Hippocampal formation (tissue), 2 donors: ENCODE results near the gene EIF2S3.
"Not testable (repeated sequence)": the region's sequence is repeated elsewhere in the genome, so short reads cannot be mapped to it uniquely, and the experiment has no call there.

ENCODE experiments used
- DNase-seq, 2 donors: peaks; one replicate each; lab custom pipeline; 2025; lab: John Stamatoyannopoulos, UW

The EIF2S3 gene

DNA sequence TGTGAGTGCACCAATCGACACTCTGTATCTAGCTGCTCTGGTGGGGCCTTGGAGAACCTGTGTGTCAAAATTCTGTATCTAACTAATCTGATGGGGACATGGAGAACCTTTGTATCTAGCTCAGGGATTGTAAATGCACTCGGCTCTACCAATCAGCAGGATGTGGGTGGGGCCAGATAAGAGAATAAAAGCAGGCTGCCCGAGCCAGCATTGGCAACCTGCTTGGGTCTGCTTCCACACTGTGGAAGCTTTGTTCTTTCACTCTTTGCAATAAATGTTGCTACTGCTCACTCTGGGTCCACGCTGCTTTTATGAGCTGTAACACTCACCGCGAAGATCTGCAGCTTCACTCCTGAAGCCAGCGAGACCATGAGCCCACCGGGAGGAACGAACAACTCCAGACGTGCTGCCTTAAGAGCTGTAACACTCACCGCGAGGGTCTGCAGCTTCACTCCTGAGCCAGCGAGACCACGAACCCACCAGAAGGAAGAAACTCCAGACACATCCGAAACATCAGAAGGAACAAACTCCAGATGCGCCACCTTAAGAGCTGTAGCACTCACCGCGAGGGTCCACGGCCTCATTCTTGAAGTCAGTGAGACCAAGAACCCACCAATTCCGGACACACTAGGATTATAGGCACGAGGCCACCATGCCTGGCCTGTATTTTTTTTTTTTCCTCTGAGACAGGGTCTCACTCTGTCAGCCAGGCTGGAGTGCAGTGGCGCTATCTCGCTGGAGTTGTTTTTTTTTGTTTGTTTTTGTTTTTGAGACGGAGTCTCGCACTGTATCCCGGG, 4.0 kb upstream of the EIF2S3 start:
- DNase-seq, result not testable (repeated sequence)

DNA sequence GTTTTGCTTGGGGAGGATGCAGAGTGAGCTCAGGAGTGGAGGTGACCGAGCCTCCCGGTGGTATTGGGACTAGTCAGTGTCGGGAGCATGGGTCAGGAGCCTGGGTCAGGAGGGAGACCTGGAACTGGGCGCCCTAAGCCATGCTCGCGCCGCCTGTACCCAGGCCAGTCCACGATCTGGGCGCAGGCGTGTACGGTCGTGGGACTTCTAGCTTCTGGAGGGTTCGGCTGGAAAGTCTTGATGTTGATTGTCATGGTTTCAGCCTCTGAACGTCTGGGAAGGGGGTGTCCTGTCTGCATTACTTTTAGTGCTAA, 244 bp downstream of the EIF2S3 start:
- DNase-seq, result no peak

DNA sequence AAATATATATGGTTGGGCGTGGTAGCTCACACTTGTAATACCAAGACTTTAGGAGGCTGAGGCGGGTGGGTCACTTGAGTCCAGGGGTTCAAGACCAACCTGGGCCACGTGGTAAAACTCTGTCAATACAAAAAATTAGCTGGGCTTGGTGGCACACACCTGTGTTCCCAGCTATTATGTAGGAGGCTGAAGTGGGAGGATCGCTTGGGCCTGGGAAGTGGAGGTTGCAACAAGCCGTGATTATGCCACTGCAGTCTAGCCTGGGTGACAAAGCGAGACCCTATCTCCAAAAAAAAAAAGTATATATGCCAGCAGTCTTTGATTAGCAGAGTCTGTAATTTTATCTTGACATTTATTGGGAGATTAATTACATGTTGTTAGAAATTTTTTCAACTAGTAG, 8.7 kb downstream of the EIF2S3 start:
- no peak for DNase-seq

DNA sequence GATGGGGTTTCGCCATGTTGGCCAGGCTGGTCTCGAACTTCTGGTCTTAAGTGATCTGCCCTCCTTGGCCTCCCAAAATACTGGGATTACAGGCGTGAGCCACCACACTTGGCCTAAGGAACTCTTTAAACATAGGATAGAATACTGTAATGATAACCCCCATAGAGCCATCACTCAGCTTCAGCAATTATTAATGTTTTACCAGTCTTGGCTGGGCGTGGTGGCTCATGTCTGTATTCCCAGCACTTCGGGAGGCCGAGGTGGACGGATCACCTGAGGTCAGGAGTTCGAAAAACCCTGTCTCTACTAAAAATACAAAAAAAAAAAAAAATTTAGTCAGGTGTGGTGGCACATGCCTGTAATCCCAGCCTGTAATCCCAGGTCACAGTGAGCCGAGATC, 15.1 kb downstream of the EIF2S3 start:
- DNase-seq, result no peak

DNA sequence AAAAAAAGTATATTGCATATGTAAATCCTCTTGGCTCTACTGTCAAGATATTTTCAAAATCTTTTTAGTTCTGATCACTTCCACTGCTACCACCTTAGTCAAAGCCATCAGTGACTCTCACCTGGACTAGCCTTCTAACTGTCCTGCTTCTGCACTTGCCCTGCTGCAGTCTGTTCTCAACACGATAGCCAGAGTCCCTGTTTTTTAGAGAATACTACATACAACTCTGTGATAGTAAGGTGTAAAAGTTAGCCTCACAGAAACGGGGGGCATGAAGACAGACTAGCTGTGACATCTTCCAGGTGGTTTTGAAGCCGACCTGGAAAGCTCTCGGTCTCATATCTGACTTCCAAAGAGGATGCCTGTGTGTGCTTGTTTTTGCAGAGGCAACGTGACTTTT, 24.7 kb downstream of the EIF2S3 start:
- DNase-seq, result no peak

DNA sequence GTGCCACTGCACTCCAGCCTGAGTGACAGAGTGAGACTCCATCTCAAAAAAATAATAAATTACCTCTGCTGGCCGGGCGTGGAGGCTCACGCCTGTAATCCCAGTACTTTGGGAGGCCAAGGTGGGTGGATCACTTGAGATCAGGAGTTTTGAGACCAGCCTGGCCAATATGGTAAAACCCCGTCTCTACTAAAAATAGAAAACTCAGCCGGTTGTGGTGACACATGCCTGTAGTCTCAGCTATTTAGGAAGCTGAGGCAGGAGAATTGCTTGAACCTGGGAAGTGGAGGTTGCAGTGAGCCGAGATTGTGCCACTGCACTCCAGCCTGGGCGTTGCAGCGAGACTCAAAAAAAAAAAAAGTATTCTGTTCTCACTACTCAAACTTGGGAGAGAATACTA, 25.5 kb downstream of the EIF2S3 start:
- DNase-seq, result not testable (repeated sequence)

DNA sequence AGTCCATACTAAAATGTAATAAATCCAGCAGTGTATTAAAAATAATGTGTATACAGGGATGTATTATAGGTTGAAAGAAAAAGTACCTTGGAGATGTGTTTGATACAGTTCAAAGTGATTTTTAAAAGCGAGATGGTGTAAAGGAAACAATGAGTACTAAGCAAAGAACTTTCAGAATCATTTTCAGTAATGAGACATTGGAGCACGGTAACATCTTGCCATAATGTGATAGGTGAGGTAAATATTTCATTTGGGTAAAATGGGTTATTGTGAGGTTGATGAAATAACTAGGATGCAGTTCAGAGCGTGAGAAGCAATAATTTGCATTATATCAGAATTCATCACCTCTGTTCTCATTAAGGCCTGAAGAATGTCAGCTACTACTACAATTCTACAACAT, 25.9 kb downstream of the EIF2S3 start:
- no peak for DNase-seq

DNA sequence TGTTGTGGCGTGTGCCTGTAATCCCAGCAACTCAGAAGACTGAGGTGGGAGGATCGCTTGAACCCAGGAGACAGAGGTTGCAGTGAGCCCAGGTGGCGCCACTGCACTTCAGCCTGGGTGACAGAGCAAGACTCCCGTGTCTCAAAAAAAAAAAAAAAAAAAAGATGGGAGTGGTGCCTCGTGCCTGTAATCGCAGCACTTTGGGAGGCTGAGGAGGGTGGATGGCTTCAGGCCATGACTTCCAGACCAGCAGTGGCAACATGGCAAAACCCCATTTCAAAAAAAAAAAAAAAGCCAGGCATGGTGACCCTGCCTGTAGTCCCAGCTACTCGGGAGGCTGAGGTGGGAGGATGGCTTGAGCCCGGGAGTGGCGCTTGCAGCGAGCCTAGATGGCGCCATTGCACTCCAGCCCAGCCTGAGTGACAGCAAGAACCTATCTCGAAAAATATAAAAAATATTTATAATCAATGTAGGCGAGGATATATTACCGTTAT, 27.0 kb downstream of the EIF2S3 start:
- peak in 1 of 2 donors; percentile 5 for DNase-seq

DNA sequence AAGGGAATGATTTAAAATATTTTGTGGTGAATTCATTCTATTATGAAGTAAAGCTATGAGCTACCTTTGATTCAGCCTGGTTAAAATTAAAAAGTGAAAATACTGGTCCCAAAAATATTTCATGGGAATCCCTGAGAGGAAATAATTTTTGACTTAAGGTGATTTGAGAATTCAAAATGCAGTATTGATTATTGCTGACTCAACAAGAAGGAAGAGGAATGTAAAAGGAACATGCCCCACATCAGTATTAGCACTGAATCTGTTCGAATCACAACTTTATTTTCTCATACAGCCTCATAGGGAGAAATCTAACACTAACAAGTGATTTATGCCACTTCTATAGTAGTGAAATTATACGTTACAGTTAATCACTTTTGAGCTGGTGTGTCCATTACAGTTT, 27.7 kb downstream of the EIF2S3 start:
- DNase-seq, result no peak

DNA sequence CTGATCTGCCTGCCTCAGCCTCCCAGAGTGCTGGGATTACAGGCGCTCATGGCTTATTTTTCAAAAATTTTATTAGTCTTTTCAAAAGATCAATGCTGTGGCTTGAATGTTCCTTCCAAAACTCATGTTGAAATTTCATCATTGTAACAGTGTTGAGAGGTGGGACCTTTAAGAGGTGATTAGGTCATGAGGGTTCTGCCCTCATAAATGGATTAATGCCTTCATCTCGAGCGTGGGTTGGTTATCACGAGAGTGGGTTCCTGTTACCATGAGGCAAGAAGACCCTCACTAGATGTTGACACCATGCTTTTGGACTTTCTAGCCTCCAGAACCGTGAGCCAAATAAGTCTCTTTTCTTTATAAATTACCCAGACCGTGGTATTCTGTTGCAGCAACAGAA, 30.3 kb downstream of the EIF2S3 start:
- DNase-seq, result no peak

DNA sequence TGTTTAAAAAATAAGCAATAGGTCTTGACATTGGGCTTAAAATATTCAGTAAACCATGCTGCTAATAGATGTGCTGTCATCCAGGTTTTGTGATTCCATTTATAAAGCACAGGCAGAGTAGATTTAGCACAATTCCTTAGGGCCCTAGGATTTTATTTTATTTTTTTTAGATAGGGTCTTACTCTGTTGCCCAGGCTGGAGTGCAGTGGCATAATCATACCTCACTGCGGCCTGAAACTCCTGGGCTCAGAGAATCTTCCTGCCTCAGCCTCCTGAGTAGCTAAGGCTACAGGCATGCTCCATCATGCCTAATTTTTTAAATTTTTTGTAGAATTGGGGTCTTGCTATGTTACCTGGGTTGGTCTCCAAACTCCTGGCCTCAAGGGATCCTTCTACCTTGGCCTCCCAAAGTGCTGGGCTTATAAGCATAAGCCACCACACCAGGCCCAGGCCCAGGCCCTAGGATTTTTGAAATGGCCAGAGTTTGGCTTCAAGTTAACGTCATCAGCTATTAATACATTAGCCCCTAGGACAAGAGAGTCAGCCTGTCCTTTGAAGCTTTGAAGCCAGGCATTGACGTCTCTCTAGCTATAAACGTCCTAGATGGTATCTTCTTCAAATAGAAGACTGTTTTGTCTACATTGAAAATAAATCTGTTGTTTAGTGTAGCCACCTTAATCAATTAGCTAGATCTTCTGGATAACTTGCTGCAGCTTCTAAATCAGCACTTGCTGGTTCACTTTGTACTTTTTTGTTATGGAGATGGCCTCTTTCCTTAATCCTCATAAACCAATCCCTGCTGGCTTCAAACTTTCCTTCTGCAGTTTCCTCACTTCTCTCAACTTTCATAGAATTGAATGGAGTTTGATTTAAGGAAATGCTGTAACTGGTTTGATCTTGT, 35.8 kb downstream of the EIF2S3 start:
- no peak for DNase-seq

DNA sequence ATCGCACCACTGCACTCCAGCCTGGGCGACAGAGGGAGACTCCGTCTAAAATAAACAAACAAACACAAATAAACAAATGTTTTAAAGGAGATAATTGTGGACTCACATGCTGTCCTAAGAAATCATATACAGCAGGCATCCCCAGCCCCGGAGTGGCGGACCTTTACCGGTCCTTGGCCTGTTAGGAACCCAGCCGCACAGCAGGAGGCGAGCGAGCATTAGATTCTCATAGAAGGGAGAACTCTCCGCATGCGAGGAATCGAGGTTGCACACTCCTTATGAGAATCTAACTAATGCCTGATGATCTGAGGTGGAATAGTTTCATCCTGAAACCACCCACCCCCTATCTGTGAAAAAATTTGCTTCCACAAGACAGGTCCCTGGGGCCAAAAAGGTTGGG, 39.0 kb downstream of the EIF2S3 start:
- no peak for DNase-seq

DNA sequence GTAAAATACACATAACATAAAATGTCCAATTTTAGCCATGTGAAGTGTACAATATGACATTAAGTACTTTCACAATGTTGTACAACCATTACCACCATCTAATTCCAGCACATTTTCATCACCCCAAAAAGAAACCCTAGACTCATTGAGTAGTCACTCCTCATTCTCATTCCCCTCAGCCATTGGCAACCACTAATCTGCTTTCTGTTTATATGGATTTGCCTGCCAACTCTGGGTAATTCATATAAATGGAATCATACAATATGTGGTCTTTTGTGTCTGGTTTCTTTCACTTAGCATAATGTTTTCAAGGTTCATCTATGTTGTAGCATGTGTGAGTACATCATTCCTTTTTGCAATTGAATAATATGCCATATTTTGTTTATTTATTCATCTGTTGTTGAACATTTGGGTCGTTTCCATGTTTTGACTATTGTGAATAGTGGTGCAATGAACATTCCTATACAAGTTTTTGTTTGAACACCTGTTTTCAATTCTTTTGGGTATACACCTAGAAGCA, 43.0 kb downstream of the EIF2S3 start:
- no peak for DNase-seq

DNA sequence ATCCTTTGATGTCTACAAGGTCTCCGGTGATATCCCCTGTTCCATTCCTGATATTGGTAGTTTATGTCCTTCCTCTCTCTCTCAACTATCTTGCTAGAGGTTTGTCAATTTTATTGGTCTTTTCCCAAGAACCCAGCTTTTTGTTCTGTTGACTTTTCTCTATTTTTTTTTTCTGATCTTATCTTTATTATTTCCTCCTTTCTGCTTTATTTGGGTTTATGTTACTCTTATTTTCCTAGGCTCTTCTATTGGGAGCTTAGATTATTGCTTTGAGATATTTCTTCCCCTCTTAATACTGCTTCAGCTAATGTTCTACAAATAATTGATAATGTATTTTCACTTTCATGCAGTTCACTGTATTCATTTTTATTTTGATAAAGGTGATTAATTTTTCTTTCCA, 44.2 kb downstream of the EIF2S3 start:
- no peak for DNase-seq

DNA sequence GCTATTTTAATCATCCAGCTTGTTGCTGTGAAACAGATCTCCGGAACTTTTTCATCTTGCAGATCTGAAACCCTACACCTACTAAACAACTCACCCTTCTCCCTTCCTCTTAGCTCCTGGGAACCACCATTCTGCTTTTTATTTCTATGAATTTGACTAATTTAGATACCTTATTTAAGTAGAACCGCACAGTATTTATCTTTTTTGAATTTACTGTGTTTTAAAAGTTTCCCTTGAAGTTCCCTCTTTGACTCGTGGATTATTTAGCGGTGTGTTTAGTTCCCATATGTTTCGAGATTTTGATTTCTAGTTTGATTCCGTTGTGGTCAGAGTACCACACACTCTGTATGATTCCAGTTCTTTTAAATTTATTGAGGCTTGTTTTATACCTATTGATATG, 44.6 kb downstream of the EIF2S3 start:
- no peak for DNase-seq

DNA sequence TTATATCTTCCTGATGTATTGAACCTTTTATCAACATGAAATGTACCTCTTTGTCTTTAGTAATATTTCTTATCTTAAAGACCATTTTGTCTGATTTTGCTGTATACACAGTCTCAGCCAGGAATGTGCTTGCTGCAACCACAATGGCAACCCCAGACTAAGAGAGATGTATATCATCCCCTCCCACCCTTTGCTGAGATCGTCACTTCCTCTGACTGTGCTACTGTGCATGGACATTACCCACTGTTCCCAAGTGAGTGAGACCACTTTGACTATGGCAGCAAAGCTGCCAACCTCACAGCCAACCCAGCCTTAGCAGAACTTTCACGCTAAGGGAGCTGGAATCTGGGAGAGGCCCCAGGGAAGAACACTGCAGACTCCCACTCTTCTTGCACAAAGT, 46.0 kb downstream of the EIF2S3 start:
- no peak for DNase-seq

DNA sequence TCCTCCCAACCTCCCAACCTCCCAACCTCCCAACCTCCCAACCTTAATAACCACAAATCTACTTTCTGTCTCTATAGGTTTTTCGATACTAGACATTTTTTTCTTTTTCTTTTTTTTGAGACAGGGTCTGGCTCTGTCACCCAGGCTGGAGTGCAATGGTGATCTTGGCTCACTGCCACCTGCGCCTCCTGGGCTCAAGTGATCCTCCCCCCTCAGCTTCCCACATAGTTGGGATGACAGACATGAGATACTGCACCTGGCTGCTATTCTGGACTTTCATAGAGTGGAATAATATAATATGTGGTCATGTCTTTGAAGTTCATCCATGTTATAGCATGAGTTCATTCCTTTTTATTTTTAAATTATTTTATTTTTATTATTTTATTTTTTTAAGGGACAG, 55.3 kb downstream of the EIF2S3 start:
- no peak for DNase-seq

DNA sequence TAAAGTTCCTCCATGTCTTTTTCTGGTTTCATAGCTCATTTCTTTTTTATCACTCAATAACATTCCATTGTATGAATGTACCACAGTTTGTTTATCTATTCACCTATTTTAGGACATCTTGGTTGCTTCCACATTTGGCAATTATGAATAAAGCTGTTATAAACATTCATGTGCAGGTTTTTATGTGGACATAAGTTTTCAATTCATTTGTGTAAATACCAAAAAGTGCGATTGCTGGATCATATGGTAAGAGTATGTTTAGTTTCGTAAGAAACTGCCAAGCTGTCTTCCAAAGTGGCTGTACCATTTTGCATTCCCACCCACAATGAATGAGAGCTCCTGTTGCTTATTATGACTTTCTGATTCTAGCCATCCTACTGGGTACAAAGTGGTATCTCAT, 58.4 kb downstream of the EIF2S3 start:
- DNase-seq, result no peak

DNA sequence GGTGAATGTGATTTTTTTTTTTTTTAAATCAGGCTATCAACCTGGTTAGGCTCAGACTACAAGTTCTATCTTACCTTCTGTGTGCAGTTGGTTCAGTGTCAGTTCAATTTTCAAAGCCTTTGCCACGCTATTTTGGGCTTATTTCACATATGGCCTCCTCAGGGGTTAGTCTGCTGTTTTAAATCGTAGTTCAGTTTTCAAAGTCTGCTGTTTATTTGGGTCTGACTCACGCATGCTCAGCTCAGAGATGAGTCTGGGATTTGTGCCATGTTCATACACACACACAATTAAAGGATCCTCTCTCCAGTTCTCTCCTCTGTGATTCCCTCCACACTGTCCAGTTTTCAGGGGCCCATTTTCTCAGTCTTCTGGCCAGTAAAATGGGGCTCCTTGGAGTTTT, 62.5 kb downstream of the EIF2S3 start:
- DNase-seq, result peak; percentile 24 to 41

DNA sequence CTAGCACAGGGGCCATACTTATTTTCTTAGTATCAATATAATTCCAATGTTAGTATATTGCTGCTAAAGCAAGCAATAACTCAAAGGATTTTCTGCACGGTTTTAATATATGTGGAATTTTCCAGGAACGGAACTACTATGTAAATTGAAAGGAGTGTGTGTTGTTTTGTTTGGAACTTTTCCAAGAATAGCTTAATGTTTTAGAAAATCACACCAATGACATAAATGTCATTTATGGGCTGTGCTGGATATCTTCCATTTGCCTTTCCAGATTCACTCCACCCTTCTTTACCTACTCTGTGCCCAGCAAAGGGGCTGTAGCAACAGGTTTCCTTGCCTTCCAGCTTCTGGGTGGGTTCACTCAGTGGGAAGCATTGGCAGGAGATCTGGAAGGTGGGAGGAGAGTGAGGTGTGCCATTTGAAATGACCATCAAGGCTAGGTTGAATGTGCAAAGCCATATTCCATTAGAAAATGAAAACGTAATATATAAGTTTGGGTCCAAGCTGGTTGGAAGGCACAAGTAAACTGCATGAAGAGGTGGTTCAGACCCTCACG, 69.6 kb downstream of the EIF2S3 start:
- no peak for DNase-seq

DNA sequence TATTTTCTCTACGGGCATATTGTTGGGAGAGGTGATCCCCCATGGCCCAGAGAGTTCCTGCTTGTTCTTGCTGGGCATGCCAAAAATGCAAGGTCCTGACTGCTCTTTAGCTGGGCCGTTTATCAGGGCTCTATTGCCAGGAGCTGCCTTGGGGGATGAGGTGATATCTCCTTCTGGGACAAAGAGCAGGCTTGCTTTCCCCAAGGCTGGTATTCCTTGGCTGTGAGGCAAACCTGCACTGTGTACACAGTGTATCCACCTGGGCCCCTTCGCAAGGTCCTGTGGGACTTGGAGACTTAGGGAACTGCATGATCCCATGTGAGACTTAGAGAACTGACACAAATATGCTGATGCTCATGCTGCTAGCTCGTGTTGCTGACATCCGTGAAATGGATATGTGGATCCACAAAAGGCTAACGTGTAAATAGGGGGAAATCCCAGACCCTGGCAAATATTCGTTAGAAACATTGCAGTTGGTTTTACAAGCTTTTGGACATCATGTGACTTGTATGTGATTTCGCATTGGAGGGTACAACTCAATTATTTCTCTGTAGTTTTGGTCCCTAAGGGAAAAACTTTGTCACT, 70.4 kb downstream of the EIF2S3 start:
- DNase-seq, result no peak
